LNCAP (cell line): ENCODE measurements around the gene GRIK4.

ENCODE experiments used
- CTCF ChIP-seq: fragments of 450-650 bp; IDR thresholded peaks from 2 replicates; pipeline ENCODE4 v1.5.1; 2017; ENCODE audit warnings: mild to moderate bottlenecking

Gene GRIK4

DNA sequence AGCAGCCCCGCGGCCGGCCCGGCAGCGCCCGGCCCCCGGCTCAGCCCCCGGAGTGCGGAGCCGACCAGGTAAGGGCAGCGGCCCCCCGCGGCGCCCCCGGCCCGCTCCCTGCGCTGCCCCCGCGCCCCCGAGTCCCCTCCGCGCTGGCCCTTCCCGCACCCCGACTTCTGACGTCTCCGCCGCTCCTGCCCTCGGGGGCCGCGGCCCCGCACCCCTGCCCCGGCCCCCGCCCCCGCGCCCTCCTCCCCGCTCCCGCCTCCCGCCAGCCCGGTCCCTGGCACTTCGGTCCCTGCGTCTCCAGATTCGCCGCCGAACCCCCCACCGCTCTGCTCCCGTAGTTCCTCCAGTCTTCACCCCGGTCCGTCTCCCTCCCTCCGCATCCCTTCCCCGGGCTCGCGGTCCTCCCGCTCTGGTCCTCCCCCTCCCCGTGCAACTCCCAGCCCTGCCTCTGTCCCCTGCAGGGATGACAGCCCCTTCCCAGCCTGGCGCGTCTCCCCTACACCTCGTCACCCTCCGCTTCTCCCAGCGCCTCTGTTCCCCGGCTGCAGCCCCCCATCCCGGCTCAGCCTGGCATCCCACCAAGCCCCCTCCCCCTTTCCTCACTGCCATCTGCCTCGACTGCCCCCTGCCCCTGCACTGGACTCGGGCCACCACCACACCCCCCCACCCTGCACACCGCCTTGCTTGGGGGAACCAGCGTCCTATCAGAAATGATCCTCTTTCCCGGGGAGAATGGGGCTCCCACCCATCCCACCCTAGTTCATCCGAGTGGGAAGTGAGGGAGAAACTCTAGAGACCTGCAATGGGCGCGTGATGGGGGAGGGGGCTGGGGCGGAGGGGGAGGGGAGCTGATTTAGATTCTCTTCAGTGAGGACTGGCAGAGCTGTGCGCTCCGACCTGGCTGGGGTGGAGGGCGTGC, 531 bp downstream of the GRIK4 start:
- no peak for TF ChIP-seq CTCF

GRCh38 chr11:120512739-120513435, 1.3 kb downstream of the GRIK4 start:
- TF ChIP-seq CTCF: no peak; the same call in 1 of the 2 replicates

GRCh38 chr11:120513436-120514315, 2.1 kb downstream of the GRIK4 start:
- no peak for TF ChIP-seq CTCF

- TF ChIP-seq CTCF: no peak
Measured at GRCh38 chr11:120514541-120515121, 3.1 kb downstream of the GRIK4 start.

GRCh38 chr11:120515186-120515723, 3.7 kb downstream of the GRIK4 start:
- no peak for TF ChIP-seq CTCF

DNA sequence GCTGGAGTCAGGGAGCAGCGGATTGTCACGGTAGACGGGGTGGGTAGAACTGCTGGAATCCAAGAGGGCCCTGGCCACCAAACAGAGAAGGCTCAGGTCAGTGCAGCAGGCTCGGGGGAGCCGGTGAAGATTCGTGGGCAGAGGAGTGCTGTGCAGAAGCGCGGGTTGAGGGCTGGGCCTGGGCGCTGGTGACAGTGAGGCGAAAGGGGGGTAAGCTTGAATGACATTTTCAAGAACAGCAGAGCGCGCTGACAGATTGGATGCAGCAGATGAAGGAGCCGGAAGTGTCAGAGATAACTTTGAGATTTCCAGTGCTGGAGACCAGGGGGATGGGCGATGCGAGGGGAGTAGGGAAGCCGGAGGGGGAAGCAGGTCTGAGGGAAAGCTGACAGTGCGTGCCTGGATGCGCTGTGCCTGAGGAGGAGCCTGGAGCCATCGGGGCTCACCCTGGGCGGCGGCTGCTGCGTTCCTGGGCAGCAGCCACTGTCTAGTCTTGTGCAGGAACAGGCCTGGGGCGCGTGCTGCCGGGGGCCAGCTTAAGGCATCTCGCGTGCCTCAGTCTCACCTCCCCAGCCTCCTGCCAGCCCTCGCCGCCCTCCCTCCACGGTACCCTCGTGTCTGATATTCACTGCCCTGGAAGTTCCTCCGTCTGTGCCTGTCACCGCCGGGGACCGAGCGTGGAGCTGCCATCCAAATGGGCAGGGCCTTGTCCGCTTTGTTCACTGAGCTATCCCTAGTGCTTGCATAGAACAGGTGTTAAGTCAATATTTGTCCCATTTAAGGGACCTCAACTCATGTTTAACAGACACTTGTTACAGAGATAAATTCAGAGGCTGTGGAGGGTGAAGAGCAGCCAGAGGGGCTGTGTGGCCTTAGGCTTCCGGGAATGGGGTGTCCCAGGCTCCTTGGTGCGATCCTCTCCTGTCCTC, 5.2 kb downstream of the GRIK4 start:
- TF ChIP-seq CTCF: no peak
